Colonic mucosa (tissue), 4 donors: ENCODE results near the gene CCDC142. TPM values are rescaled to one million over a fixed set of nuclear protein-coding genes. Genes with fewer than 3 reads are reported as not detected.

Experiments used
- DNase-seq: peaks from one replicate; pipeline ENCODE4 v3.0.0-alpha.2; 2020
- H3K27ac ChIP-seq: fragments of 200-600 bp; one replicate; pipeline ENCODE4 v1.8.0; 2021
- H3K27me3 ChIP-seq: fragments of 200-600 bp; one replicate; pipeline ENCODE4 v1.8.0; 2021
- H3K36me3 ChIP-seq: fragments of 200-600 bp; one replicate; pipeline ENCODE4 v1.8.0; 2021
- H3K4me1 ChIP-seq: fragments of 200-600 bp; one replicate; pipeline ENCODE4 v1.8.0; 2021; ENCODE audit warnings: mild to moderate bottlenecking
- H3K4me3 ChIP-seq: fragments of 200-600 bp; one replicate; pipeline ENCODE4 v1.8.0; 2021
- H3K9ac ChIP-seq, 2 donors: one replicate each; pipeline ENCODE4 v1.7.0; 2013; ENCODE audit warnings: control low read depth in 2 of 2, low read depth in 2 of 2, low read length in 2 of 2
- H3K9me3 ChIP-seq: fragments of 200-600 bp; one replicate; pipeline ENCODE4 v1.8.0; 2021
- CTCF ChIP-seq: fragments of 200-600 bp; IDR thresholded peaks from one replicate; pipeline ENCODE4 v1.8.0; 2022; ENCODE audit warnings: antibody characterized with exemption, mild to moderate bottlenecking
- intact Hi-C: fragments of 100-400 bp; cut with DNase I; formaldehyde crosslinking; loops from one replicate; pipeline ENCODE4 v1.14.1; 2022
- total RNA-seq, 2 donors: library from RNA; stranded (reverse); fragmentation: NEBNext Ultra II Directional in 1 of 2; extraction: Animal tissue kit (Norgen Biotek cat#: 25700) in 1 of 2; gene quantifications; one replicate each; pipeline ENCODE4 v1.2.1, GENCODE V29; 2021
- donor health status: healthy.
- donor health status: DM: no; HTN: no; CAD: no.
- donor health status: DM: no; HTN: no; CAD: no.

Gene CCDC142
- total RNA-seq, 2 donors from 2014 or later, result 14.5 to 28.3 TPM

- Histone ChIP-seq H3K4me1 (peaks cover 16% of the 10 kb centered on the region), H3K4me3 (peak overlapping the region; percentile 86), H3K9me3 (no peaks in the 10 kb centered on the region), H3K27me3 (no peaks in the 10 kb centered on the region), H3K9ac (peak overlapping the region; percentile 79 to 80), H3K36me3 (no peaks in the 10 kb centered on the region), H3K27ac (peak overlapping the region; percentile 91)
- TF ChIP-seq CTCF, result no peak
- intact Hi-C loops, result loop anchor here (2.0 to 10.0 kb wide), 3 partner anchors 50 to 393 kb away; no protein-coding TSS in a partner anchor
- DNase-seq, result no peak
Observed at GRCh38 chr2:74481961-74482800, 617 bp downstream of the CCDC142 start.

DNA sequence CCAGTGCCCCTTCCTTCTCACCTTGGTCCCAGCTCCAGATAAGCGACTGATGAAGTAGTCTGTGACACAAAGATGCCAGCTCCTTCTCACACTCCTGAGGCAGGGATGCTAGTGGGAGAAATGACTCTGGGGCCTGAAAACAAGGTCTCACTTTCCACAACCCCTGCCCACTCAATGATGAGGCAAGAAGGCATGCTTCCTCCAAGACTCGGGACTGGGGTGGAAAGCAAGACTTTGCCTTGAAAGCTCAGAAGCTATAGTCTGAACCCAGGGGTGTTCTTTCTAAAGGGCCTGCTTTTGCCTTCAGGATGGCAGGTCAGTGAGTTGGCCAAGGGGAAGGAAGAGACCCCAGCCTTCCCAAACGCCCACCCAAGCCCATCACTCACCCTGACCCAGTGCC lies 1.4 kb downstream of the CCDC142 start:
- no peaks in the 10 kb centered on the region for H3K9me3 ChIP-seq
- H3K9ac ChIP-seq, result peak overlapping the region; percentile 79 to 80
- peak overlapping the region; percentile 86 for H3K4me3 ChIP-seq
- no peak for TF ChIP-seq CTCF
- no peaks in the 10 kb centered on the region for H3K36me3 ChIP-seq
- DNase-seq, result no peak
- peaks cover 16% of the 10 kb centered on the region for H3K4me1 ChIP-seq
- H3K27ac ChIP-seq, result no peak overlapping the region
- H3K27me3 ChIP-seq, result no peaks in the 10 kb centered on the region
- intact Hi-C loops, result loop anchor here (5.0 to 10.0 kb wide), 2 partner anchors 51 to 393 kb away; no protein-coding TSS in a partner anchor

- intact Hi-C loops, result no loop called here
- no peak for TF ChIP-seq CTCF
- no peaks in the 10 kb centered on the region for H3K9me3 ChIP-seq
- no peak overlapping the region for H3K27ac ChIP-seq
- no peak overlapping the region for H3K4me3 ChIP-seq
- H3K27me3 ChIP-seq, result no peaks in the 10 kb centered on the region
- peaks cover 4% of the 10 kb centered on the region for H3K36me3 ChIP-seq
- H3K4me1 ChIP-seq, result peaks cover 9% of the 10 kb centered on the region
- no peak overlapping the region for H3K9ac ChIP-seq
- DNase-seq, result no peak
Observed at GRCh38 chr2:74474899-74475298, 7.9 kb downstream of the CCDC142 start.

- H3K9ac ChIP-seq, result no peak overlapping the region
- DNase-seq, result no peak
- H3K27me3 ChIP-seq, result no peaks in the 10 kb centered on the region
- H3K9me3 ChIP-seq, result no peaks in the 10 kb centered on the region
- peaks cover 4% of the 10 kb centered on the region for H3K36me3 ChIP-seq
- no peak overlapping the region for H3K4me3 ChIP-seq
- intact Hi-C loops, result no loop called here
- peaks cover 9% of the 10 kb centered on the region for H3K4me1 ChIP-seq
- no peak for TF ChIP-seq CTCF
- no peak overlapping the region for H3K27ac ChIP-seq
Observed at GRCh38 chr2:74474481-74474880, 8.3 kb downstream of the CCDC142 start.

- Histone ChIP-seq H3K27me3 (no peaks in the 10 kb centered on the region), H3K36me3 (peaks cover 4% of the 10 kb centered on the region), H3K4me3 (peak overlapping the region; percentile 55), H3K9ac (peak overlapping the region; percentile 69 to 96), H3K9me3 (no peaks in the 10 kb centered on the region), H3K27ac (peak overlapping the region; percentile 88), H3K4me1 (peaks cover 9% of the 10 kb centered on the region)
- TF ChIP-seq CTCF, result no peak
- DNase-seq, result no peak
- intact Hi-C loops, result no loop called here
Observed at GRCh38 chr2:74472945-74473258, 9.9 kb downstream of the CCDC142 start.
